Osteocyte (in vitro differentiated cells): Measurements from ENCODE around the gene PHLDB2. TPM values are rescaled to one million over a fixed set of nuclear protein-coding genes. Genes with fewer than 3 reads are reported as not detected.

Experiments
- DNase-seq: peaks from one replicate; pipeline ENCODE4 v3.0.0; 2021; ENCODE audit warnings: mixed read lengths; ENCODE audit not compliant: unreplicated experiment; ENCODE audit errors: extremely low spot score
- H3K27ac Mint-ChIP-seq: one replicate; pipeline ENCODE4 v1.8.0; 2021; ENCODE audit warnings: mild to moderate bottlenecking, mixed read lengths; ENCODE audit not compliant: unreplicated experiment
- H3K27me3 Mint-ChIP-seq: one replicate; pipeline ENCODE4 v1.8.0; 2021; ENCODE audit warnings: mixed read lengths; ENCODE audit not compliant: unreplicated experiment
- H3K36me3 Mint-ChIP-seq: one replicate; pipeline ENCODE4 v1.8.0; 2021; ENCODE audit warnings: mixed read lengths; ENCODE audit not compliant: unreplicated experiment
- H3K4me1 Mint-ChIP-seq: one replicate; pipeline ENCODE4 v1.8.0; 2021; ENCODE audit warnings: mixed read lengths; ENCODE audit not compliant: unreplicated experiment
- H3K4me3 Mint-ChIP-seq: one replicate; pipeline ENCODE4 v1.8.0; 2021; ENCODE audit warnings: mild to moderate bottlenecking, moderate library complexity, mixed read lengths; ENCODE audit not compliant: unreplicated experiment
- H3K9me3 Mint-ChIP-seq: one replicate; pipeline ENCODE4 v1.8.0; 2021; ENCODE audit warnings: mixed read lengths; ENCODE audit not compliant: unreplicated experiment
- CTCF ChIP-seq: fragments of 200-600 bp; sonication (generic); IDR thresholded peaks from 2 replicates; pipeline ENCODE4 v1.5.0; 2021; ENCODE audit warnings: antibody characterized with exemption, mild to moderate bottlenecking, moderate library complexity
- total RNA-seq: library from RNA; stranded (reverse); gene quantifications from 2 replicates; pipeline ENCODE4 v1.2.1, GENCODE V29; 2021

PHLDB2 gene
- total RNA-seq, 1 donor from 2014 or later, result 134 TPM

GRCh38 chr3:111864821-111865656 lies 6.0 kb downstream of the PHLDB2 start:
- Mint-ChIP-seq H3K4me3 (peak overlapping the region; percentile 99), H3K4me1 (peaks cover 71% of the 10 kb centered on the region), H3K9me3 (no peaks in the 10 kb centered on the region), H3K27me3 (no peaks in the 10 kb centered on the region), H3K36me3 (peaks cover 19% of the 10 kb centered on the region), H3K27ac (peak overlapping the region; percentile 84)
- no peak for DNase-seq
- TF ChIP-seq CTCF, result peak; percentile 54

GRCh38 chr3:111867889-111868426 lies 8.9 kb downstream of the PHLDB2 start:
- Mint-ChIP-seq H3K9me3 (no peaks in the 10 kb centered on the region), H3K4me3 (no peak overlapping the region), H3K27me3 (no peaks in the 10 kb centered on the region), H3K36me3 (peaks cover 29% of the 10 kb centered on the region), H3K27ac (peak overlapping the region; percentile 15), H3K4me1 (peaks cover 74% of the 10 kb centered on the region)
- DNase-seq, result no peak
- no peak for TF ChIP-seq CTCF

- no peak for TF ChIP-seq CTCF
- Mint-ChIP-seq H3K36me3 (peaks cover 36% of the 10 kb centered on the region), H3K9me3 (no peaks in the 10 kb centered on the region), H3K4me1 (peaks cover 67% of the 10 kb centered on the region), H3K27me3 (no peaks in the 10 kb centered on the region), H3K4me3 (no peak overlapping the region), H3K27ac (peak overlapping the region; percentile 49)
- no peak for DNase-seq
These were observed 11.6 kb downstream of the PHLDB2 start for GRCh38 chr3:111870620-111871019.

GRCh38 chr3:111871809-111872623 lies 13.0 kb downstream of the PHLDB2 start:
- peaks cover 42% of the 10 kb centered on the region for H3K36me3 Mint-ChIP-seq
- no peaks in the 10 kb centered on the region for H3K27me3 Mint-ChIP-seq
- no peak for TF ChIP-seq CTCF
- DNase-seq, result no peak
- peak overlapping the region; percentile 50 for H3K27ac Mint-ChIP-seq
- peaks cover 69% of the 10 kb centered on the region for H3K4me1 Mint-ChIP-seq
- peaks cover under 1% of the 10 kb centered on the region for H3K9me3 Mint-ChIP-seq
- no peak overlapping the region for H3K4me3 Mint-ChIP-seq

GRCh38 chr3:111872979-111873378 lies 13.9 kb downstream of the PHLDB2 start:
- peak overlapping the region; percentile 38 for H3K27ac Mint-ChIP-seq
- H3K4me1 Mint-ChIP-seq, result peaks cover 63% of the 10 kb centered on the region
- peaks cover 51% of the 10 kb centered on the region for H3K36me3 Mint-ChIP-seq
- TF ChIP-seq CTCF, result no peak
- H3K27me3 Mint-ChIP-seq, result no peaks in the 10 kb centered on the region
- H3K9me3 Mint-ChIP-seq, result peaks cover 4% of the 10 kb centered on the region
- no peak overlapping the region for H3K4me3 Mint-ChIP-seq
- DNase-seq, result no peak
